Measurements from ENCODE around the gene TMEFF1. TPM values are rescaled to one million over a fixed set of nuclear protein-coding genes. Genes with fewer than 3 reads are reported as not detected.

The TMEFF1 gene
- total and polyA plus RNA-seq, 10 of the 15 experiments (the other 5 are each of a cell fraction or from before 2014, with no cell fraction given): 0.03 to 0.55 (median 0.11) TPM; not detected in 3

- no peak overlapping the region for H3K4me3 ChIP-seq
- no peak overlapping the region for H3K9ac ChIP-seq (ENCODE audit: control insufficient read depth, insufficient read depth, low read length)
- no peak overlapping the region for H3K4me2 ChIP-seq (ENCODE audit: control insufficient read depth, insufficient read depth)
- no TSS peak for BruUV-seq (replicated peaks)
- ChIA-PET CTCF (no interaction called here), POLR2A (no interaction called here), RAD21 (ENCODE audit: unreplicated experiment) (no interaction called here), SMC1A (ENCODE audit: uncharacterized antibody, unreplicated experiment) (interaction anchor here (2.0 kb wide), 2 partner anchors 14 to 20 kb away, joined by 7 read pairs; no protein-coding TSS in a partner anchor)
- FAIRE-seq: no peak
- TF ChIP-seq RAD21 (IDR thresholded peaks at IDR 0.05; ENCODE audit: insufficient read depth, low read depth, low read length) (no peak), NBN (IDR thresholded peaks at IDR 0.05) (no peak), MLLT1 (IDR thresholded peaks at IDR 0.05) (no peak), SP1 (IDR thresholded peaks at IDR 0.05; ENCODE audit: low read depth, low read length) (no peak), GABPA (IDR thresholded peaks at IDR 0.05; ENCODE audit: low read depth) (no peak), TAF1 (IDR thresholded peaks at IDR 0.05; ENCODE audit: borderline replicate concordance, low read depth, low read length) (no peak), ZSCAN29 (IDR thresholded peaks at IDR 0.05) (no peak), CREM (IDR thresholded peaks at IDR 0.05; ENCODE audit: low read depth) (no peak), ZNF687 (IDR thresholded peaks at IDR 0.05) (no peak), SPI1 (IDR thresholded peaks at IDR 0.05; ENCODE audit: borderline replicate concordance, insufficient read depth, low read depth, low read length) (no peak), ZNF384 (IDR thresholded peaks at IDR 0.05; ENCODE audit: borderline replicate concordance, low read depth, low read length) (no peak), LARP7 (IDR thresholded peaks at IDR 0.05) (no peak), NFYB (IDR thresholded peaks at IDR 0.05; ENCODE audit: insufficient read depth, low read depth, low read length) (no peak)
- no peak overlapping the region for H2AFZ ChIP-seq (ENCODE audit: control insufficient read depth, low read depth, low read length)
- ATAC-seq: no peak
- in situ Hi-C loops (cut with MboI): loop anchor here (25.0 kb wide), 1 partner anchor 569 kb away; no protein-coding TSS in a partner anchor
- H3K79me2 ChIP-seq (ENCODE audit: control insufficient read depth, insufficient read depth, low read length): no peaks in the 10 kb centered on the region
- H3K27me3 ChIP-seq (replicated peaks in 1 of 2; ENCODE audit: control insufficient read depth in 2 of 2, insufficient read depth in 2 of 2, low read length in 1 of 2): no peaks in the 10 kb centered on the region; a peak in 2 of 4 replicates
- intact Hi-C loops (cut with micrococcal nuclease; ENCODE audit: unreplicated experiment): no loop called here
- H4K20me1 ChIP-seq (ENCODE audit: control insufficient read depth, insufficient read depth): no peaks in the 10 kb centered on the region
- H3K4me1 ChIP-seq (ENCODE audit: control insufficient read depth, insufficient read depth, low read length): no peaks in the 10 kb centered on the region
- H3K36me3 ChIP-seq (ENCODE audit: control insufficient read depth in 2 of 2, insufficient read depth in 2 of 2, low read length in 1 of 2): no peaks in the 10 kb centered on the region
- no peaks in the 10 kb centered on the region for H3K9me3 ChIP-seq (replicated peaks; ENCODE audit: control insufficient read depth, insufficient read depth, low read length)
- no peak overlapping the region for H3K27ac ChIP-seq (ENCODE audit: control insufficient read depth, insufficient read depth)
- WGBS (ENCODE audit: insufficient coverage, insufficient replicate concordance, low lambda C conversion rate, missing lambda C conversion rate): 2% methylated on average over 4 of the region's 4 CpGs
- no peak for DNase-seq (ENCODE audit: low read depth, low spot score)
Measured at GRCh38 chr9:100581661-100582060, 108.7 kb downstream of the TMEFF1 start.

Data from GM12878 (cell line).